Measurements from ENCODE around the gene CA5A.
"Not testable (repeated sequence)": the region's sequence is repeated elsewhere in the genome, so short reads cannot be mapped to it uniquely, and the experiment has no call there.

Gene CA5A

GRCh38 chr16:87885371-87885967 is 50.9 kb downstream of the CA5A start:
- H3K4me1 ChIP-seq (ENCODE audit: control insufficient read depth, insufficient read depth, low read length); H3K36me3 ChIP-seq (ENCODE audit: control insufficient read depth, insufficient read depth, low read length); H3K4me3 ChIP-seq (ENCODE audit: low read depth, low read length); H3K9me3 ChIP-seq (ENCODE audit: control insufficient read depth, insufficient read depth, low read length); H3K27ac ChIP-seq (ENCODE audit: low read depth, low read length); H3K27me3 ChIP-seq (ENCODE audit: control insufficient read depth, insufficient read depth, low read length); H3K9ac ChIP-seq (ENCODE audit: low read depth, low read length): not testable (repeated sequence)

GRCh38 chr16:87882436-87883019 is 53.8 kb downstream of the CA5A start:
- Histone ChIP-seq H3K9ac (ENCODE audit: low read depth, low read length) (no peak overlapping the region), H3K36me3 (ENCODE audit: control insufficient read depth, insufficient read depth, low read length) (no peaks in the 10 kb centered on the region), H3K9me3 (ENCODE audit: control insufficient read depth, insufficient read depth, low read length) (0 out of 2 replicates have a peak, but pooled peaks cover 4% of the 10 kb centered on the region), H3K27me3 (ENCODE audit: control insufficient read depth, insufficient read depth, low read length) (no peaks in the 10 kb centered on the region), H3K4me3 (ENCODE audit: low read depth, low read length) (no peak overlapping the region), H3K27ac (ENCODE audit: low read depth, low read length) (no peak overlapping the region), H3K4me1 (ENCODE audit: control insufficient read depth, insufficient read depth, low read length) (peaks cover 13% of the 10 kb centered on the region)

- peaks cover 14% of the 10 kb centered on the region for H3K4me1 ChIP-seq (ENCODE audit: control insufficient read depth, insufficient read depth, low read length)
- no peak overlapping the region for H3K4me3 ChIP-seq (ENCODE audit: low read depth, low read length)
- no peaks in the 10 kb centered on the region for H3K27me3 ChIP-seq (ENCODE audit: control insufficient read depth, insufficient read depth, low read length)
- no peak overlapping the region for H3K27ac ChIP-seq (ENCODE audit: low read depth, low read length)
- H3K9ac ChIP-seq (ENCODE audit: low read depth, low read length) = no peak overlapping the region
- 0 out of 2 replicates have a peak, but pooled peaks cover 4% of the 10 kb centered on the region for H3K9me3 ChIP-seq (ENCODE audit: control insufficient read depth, insufficient read depth, low read length)
- H3K36me3 ChIP-seq (ENCODE audit: control insufficient read depth, insufficient read depth, low read length) = no peaks in the 10 kb centered on the region
Measured at GRCh38 chr16:87881324-87882200, 54.8 kb downstream of the CA5A start.

- peaks cover 22% of the 10 kb centered on the region for H3K4me1 ChIP-seq (ENCODE audit: control insufficient read depth, insufficient read depth, low read length)
- H3K36me3 ChIP-seq (ENCODE audit: control insufficient read depth, insufficient read depth, low read length) = no peaks in the 10 kb centered on the region
- no peak overlapping the region for H3K9ac ChIP-seq (ENCODE audit: low read depth, low read length)
- H3K27me3 ChIP-seq (ENCODE audit: control insufficient read depth, insufficient read depth, low read length) = no peaks in the 10 kb centered on the region
- H3K4me3 ChIP-seq (ENCODE audit: low read depth, low read length) = no peak overlapping the region
- H3K27ac ChIP-seq (ENCODE audit: low read depth, low read length) = no peak overlapping the region
- H3K9me3 ChIP-seq (ENCODE audit: control insufficient read depth, insufficient read depth, low read length) = 0 out of 2 replicates have a peak, but pooled peaks cover 4% of the 10 kb centered on the region
Measured at GRCh38 chr16:87880117-87880696, 56.1 kb downstream of the CA5A start.

- peaks cover 29% of the 10 kb centered on the region for H3K4me1 ChIP-seq (ENCODE audit: control insufficient read depth, insufficient read depth, low read length)
- H3K4me3 ChIP-seq (ENCODE audit: low read depth, low read length); H3K27me3 ChIP-seq (ENCODE audit: control insufficient read depth, insufficient read depth, low read length): not testable (repeated sequence)
Measured at GRCh38 chr16:87879411-87880013, 56.8 kb downstream of the CA5A start.

GRCh38 chr16:87878704-87879103 is 57.6 kb downstream of the CA5A start:
- H3K4me1 ChIP-seq (ENCODE audit: control insufficient read depth, insufficient read depth, low read length) = peaks cover 32% of the 10 kb centered on the region
- H3K9me3 ChIP-seq (ENCODE audit: control insufficient read depth, insufficient read depth, low read length) = 0 out of 2 replicates have a peak, but pooled peaks cover 4% of the 10 kb centered on the region
- no peak overlapping the region for H3K9ac ChIP-seq (ENCODE audit: low read depth, low read length)
- H3K36me3 ChIP-seq (ENCODE audit: control insufficient read depth, insufficient read depth, low read length) = no peaks in the 10 kb centered on the region
- H3K27ac ChIP-seq (ENCODE audit: low read depth, low read length) = peak overlapping the region; percentile 57
- H3K4me3 ChIP-seq (ENCODE audit: low read depth, low read length) = no peak overlapping the region
- no peaks in the 10 kb centered on the region for H3K27me3 ChIP-seq (ENCODE audit: control insufficient read depth, insufficient read depth, low read length)

More at GRCh38 chr16:87879411-87880013, 56.8 kb downstream of the CA5A start:
- H3K9ac ChIP-seq (ENCODE audit: low read depth, low read length); H3K27ac ChIP-seq (ENCODE audit: low read depth, low read length); H3K36me3 ChIP-seq (ENCODE audit: control insufficient read depth, insufficient read depth, low read length); H3K9me3 ChIP-seq (ENCODE audit: control insufficient read depth, insufficient read depth, low read length): not testable (repeated sequence)

GRCh38 chr16:87877942-87878507 is 58.3 kb downstream of the CA5A start:
- Histone ChIP-seq H3K27me3 (ENCODE audit: control insufficient read depth, insufficient read depth, low read length) (no peaks in the 10 kb centered on the region), H3K27ac (ENCODE audit: low read depth, low read length) (peak overlapping the region; percentile 57), H3K4me3 (ENCODE audit: low read depth, low read length) (no peak overlapping the region), H3K9me3 (ENCODE audit: control insufficient read depth, insufficient read depth, low read length) (0 out of 2 replicates have a peak, but pooled peaks cover 4% of the 10 kb centered on the region), H3K9ac (ENCODE audit: low read depth, low read length) (no peak overlapping the region), H3K36me3 (ENCODE audit: control insufficient read depth, insufficient read depth, low read length) (no peaks in the 10 kb centered on the region), H3K4me1 (ENCODE audit: control insufficient read depth, insufficient read depth, low read length) (peaks cover 32% of the 10 kb centered on the region)

- H3K27ac ChIP-seq (ENCODE audit: low read depth, low read length) = peak overlapping the region; percentile 98
- peak overlapping the region; percentile 42 for H3K4me3 ChIP-seq (ENCODE audit: low read depth, low read length)
Measured at GRCh38 chr16:87874639-87875427, 61.5 kb downstream of the CA5A start.

GRCh38 chr16:87870418-87871291 is 65.7 kb downstream of the CA5A start:
- not testable (repeated sequence) for H3K9me3 ChIP-seq (ENCODE audit: control insufficient read depth, insufficient read depth, low read length); H3K36me3 ChIP-seq (ENCODE audit: control insufficient read depth, insufficient read depth, low read length)
- H3K27me3 ChIP-seq (ENCODE audit: control insufficient read depth, insufficient read depth, low read length) = peaks cover 38% of the 10 kb centered on the region
- peak overlapping the region; percentile 51 for H3K4me3 ChIP-seq (ENCODE audit: low read depth, low read length)
- peak overlapping the region; percentile 95 for H3K27ac ChIP-seq (ENCODE audit: low read depth, low read length)
- H3K9ac ChIP-seq (ENCODE audit: low read depth, low read length) = peak overlapping the region; percentile 82
- H3K4me1 ChIP-seq (ENCODE audit: control insufficient read depth, insufficient read depth, low read length) = peaks cover 46% of the 10 kb centered on the region

More at GRCh38 chr16:87874639-87875427, 61.5 kb downstream of the CA5A start:
- peaks cover 7% of the 10 kb centered on the region for H3K27me3 ChIP-seq (ENCODE audit: control insufficient read depth, insufficient read depth, low read length)
- H3K4me1 ChIP-seq (ENCODE audit: control insufficient read depth, insufficient read depth, low read length) = peaks cover 55% of the 10 kb centered on the region
- H3K9me3 ChIP-seq (ENCODE audit: control insufficient read depth, insufficient read depth, low read length) = 0 out of 2 replicates have a peak, but pooled peaks cover 4% of the 10 kb centered on the region
- peak overlapping the region; percentile 33; the same call in 1 of the 2 replicates for H3K9ac ChIP-seq (ENCODE audit: low read depth, low read length)
- no peaks in the 10 kb centered on the region for H3K36me3 ChIP-seq (ENCODE audit: control insufficient read depth, insufficient read depth, low read length)

Measured in HUES48 (cell line).